ENCODE measurements around the gene PAPPA.

The PAPPA gene

DNA sequence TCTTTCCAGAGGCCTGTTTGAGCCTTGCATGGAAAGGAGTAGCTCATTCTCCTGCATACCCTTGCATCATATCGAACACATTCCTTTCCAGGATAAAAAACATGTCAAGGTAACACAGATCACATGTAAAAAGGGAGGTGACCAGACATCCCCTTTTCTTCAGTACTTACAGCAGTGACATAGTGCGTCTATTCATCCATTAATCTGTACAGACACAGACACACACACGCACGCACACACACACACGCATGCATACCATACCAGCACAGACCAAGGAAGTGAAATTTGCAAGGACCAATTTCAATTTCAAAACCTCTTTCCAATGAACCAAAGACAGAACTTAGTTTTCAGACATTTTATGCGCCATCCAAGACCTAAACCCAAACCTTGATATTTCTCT is 256.0 kb downstream of the PAPPA start:
- TF ChIP-seq, protein P1, sequence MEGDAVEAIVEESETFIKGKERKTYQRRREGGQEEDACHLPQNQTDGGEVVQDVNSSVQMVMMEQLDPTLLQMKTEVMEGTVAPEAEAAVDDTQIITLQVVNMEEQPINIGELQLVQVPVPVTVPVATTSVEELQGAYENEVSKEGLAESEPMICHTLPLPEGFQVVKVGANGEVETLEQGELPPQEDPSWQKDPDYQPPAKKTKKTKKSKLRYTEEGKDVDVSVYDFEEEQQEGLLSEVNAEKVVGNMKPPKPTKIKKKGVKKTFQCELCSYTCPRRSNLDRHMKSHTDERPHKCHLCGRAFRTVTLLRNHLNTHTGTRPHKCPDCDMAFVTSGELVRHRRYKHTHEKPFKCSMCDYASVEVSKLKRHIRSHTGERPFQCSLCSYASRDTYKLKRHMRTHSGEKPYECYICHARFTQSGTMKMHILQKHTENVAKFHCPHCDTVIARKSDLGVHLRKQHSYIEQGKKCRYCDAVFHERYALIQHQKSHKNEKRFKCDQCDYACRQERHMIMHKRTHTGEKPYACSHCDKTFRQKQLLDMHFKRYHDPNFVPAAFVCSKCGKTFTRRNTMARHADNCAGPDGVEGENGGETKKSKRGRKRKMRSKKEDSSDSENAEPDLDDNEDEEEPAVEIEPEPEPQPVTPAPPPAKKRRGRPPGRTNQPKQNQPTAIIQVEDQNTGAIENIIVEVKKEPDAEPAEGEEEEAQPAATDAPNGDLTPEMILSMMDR (IDR thresholded peaks at IDR 0.05) = no peak
- DNase-seq = no peak
- intact Hi-C loops (cut with DNase I; ENCODE audit: low total_unique reads) = no loop called here
- no peak overlapping the region for H3K27ac ChIP-seq
- no peaks in the 10 kb centered on the region for H3K9me3 ChIP-seq
- H3K27me3 ChIP-seq = no peaks in the 10 kb centered on the region
- H3K4me1 ChIP-seq = no peaks in the 10 kb centered on the region
- no peak overlapping the region for H3K4me3 ChIP-seq
- H3K36me3 ChIP-seq = no peaks in the 10 kb centered on the region

DNA sequence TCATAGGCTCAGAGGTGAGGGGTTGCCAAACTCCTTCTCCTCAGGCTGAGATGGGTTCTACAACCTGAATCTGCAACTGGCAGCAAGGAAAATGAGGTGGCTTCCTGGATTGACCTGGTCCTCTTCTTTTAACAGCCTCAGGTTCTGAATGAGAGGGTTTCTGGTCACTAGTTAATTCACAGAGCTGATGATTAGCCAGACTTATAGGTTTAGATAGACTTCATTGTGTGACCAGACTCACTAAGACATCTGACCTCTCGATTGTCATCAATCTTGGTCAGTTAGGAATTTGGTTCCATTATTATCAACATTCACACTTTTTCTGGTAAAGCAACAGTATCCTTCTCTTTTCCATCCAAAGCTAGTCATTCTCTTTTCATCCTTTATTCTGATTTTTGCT is 257.9 kb downstream of the PAPPA start:
- intact Hi-C loops (cut with DNase I; ENCODE audit: low total_unique reads) = no loop called here
- Histone ChIP-seq H3K27ac (no peak overlapping the region), H3K9me3 (no peaks in the 10 kb centered on the region), H3K4me3 (no peak overlapping the region), H3K36me3 (no peaks in the 10 kb centered on the region), H3K4me1 (no peaks in the 10 kb centered on the region), H3K27me3 (no peaks in the 10 kb centered on the region)
- DNase-seq = no peak
- TF ChIP-seq, protein P1 (IDR thresholded peaks at IDR 0.05) = no peak

DNA sequence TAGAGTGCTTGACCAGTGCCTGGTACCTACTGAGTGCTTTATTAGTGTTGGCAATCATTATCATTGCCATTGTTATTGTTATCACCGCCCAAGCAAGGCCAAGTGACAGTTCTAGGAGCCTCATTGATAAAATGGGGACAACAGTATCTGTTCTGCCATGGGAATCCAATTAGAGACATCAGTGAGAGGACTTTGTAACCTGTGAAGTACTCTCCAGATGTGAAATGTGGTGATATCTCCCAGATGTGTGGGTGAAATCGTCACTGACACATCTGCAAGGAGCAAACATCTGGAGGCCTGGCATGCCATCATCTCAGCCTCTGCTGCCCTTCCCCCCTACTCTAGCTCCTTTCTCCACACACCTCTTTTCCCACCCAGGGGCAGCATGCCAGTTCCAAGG is 260.8 kb downstream of the PAPPA start:
- intact Hi-C loops (cut with DNase I; ENCODE audit: low total_unique reads) = no loop called here
- H3K9me3 ChIP-seq = no peaks in the 10 kb centered on the region
- no peak overlapping the region for H3K27ac ChIP-seq
- no peak overlapping the region for H3K4me3 ChIP-seq
- DNase-seq = no peak
- H3K36me3 ChIP-seq = no peaks in the 10 kb centered on the region
- TF ChIP-seq, protein P1 (IDR thresholded peaks at IDR 0.05) = no peak
- H3K4me1 ChIP-seq = no peaks in the 10 kb centered on the region
- no peaks in the 10 kb centered on the region for H3K27me3 ChIP-seq

DNA sequence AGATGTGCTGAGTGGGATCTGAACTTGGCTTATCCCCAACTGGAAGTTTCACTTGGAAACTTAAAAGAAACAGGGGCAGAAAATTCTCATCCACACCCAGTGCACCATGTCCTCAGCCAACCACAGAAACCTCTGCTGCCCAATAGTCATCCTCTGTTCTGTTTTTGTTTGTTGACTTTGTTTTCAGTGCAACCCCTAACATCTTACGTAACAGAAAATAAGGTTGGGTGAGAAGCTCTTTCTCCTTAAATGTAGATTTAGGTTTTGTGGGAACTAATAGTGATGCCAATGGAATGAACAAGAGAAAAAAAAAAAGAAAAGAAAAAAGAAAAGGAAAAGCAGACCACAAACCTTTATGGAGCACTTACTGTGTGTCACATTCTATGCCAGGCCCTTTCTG is 262.8 kb downstream of the PAPPA start:
- intact Hi-C loops (cut with DNase I; ENCODE audit: low total_unique reads) = no loop called here
- H3K36me3 ChIP-seq = no peaks in the 10 kb centered on the region
- DNase-seq = no peak
- no peaks in the 10 kb centered on the region for H3K4me1 ChIP-seq
- no peaks in the 10 kb centered on the region for H3K9me3 ChIP-seq
- H3K27ac ChIP-seq = no peak overlapping the region
- H3K4me3 ChIP-seq = no peak overlapping the region
- H3K27me3 ChIP-seq = no peaks in the 10 kb centered on the region
- TF ChIP-seq, protein P1 (IDR thresholded peaks at IDR 0.05) = no peak

DNA sequence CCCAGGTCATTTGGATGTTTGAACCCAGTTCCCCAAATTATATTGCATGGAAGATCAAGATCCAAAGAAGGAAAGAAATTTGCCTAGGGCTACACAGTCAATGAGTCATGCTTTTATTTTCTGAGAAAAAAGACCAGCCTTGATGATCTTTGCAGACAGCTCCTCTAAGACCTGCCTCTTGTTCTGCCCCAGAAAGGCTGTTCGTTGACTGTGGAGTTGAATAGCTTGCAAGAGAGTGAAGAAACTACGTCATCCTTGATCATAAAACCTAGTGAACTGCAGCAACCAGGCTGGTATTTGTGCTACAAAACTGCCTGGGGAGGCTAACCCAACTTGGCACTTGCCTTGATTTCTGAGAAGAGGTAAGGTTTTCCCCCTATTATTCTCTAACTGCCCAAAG is 263.9 kb downstream of the PAPPA start:
- no peak overlapping the region for H3K4me3 ChIP-seq
- intact Hi-C loops (cut with DNase I; ENCODE audit: low total_unique reads) = no loop called here
- no peak overlapping the region for H3K27ac ChIP-seq
- no peaks in the 10 kb centered on the region for H3K36me3 ChIP-seq
- no peak for DNase-seq
- H3K9me3 ChIP-seq = no peaks in the 10 kb centered on the region
- H3K4me1 ChIP-seq = no peaks in the 10 kb centered on the region
- TF ChIP-seq, protein P1 (IDR thresholded peaks at IDR 0.05) = no peak
- no peaks in the 10 kb centered on the region for H3K27me3 ChIP-seq

DNA sequence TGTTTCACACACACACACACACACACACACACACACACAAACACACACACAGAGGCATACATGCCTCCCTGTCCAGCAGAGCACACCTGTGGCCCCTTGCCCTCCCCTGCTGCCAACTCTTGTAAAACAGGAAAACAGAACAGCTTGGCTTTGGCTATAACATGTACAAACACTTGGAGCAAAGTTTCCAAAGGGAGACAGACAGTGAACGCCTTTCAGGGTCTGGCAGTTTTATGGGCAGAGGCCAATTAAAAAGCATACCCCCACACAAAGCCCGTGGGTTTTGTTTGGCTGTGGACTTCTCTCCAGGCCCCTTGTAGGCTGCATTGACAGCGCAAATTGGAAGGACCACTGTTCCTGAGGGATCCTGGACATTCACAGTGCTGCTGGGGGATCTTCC is 265.6 kb downstream of the PAPPA start:
- no peaks in the 10 kb centered on the region for H3K4me1 ChIP-seq
- H3K4me3 ChIP-seq = no peak overlapping the region
- H3K27me3 ChIP-seq = no peaks in the 10 kb centered on the region
- no peak overlapping the region for H3K27ac ChIP-seq
- intact Hi-C loops (cut with DNase I; ENCODE audit: low total_unique reads) = no loop called here
- DNase-seq = no peak
- TF ChIP-seq, protein P1 (IDR thresholded peaks at IDR 0.05) = no peak
- no peaks in the 10 kb centered on the region for H3K36me3 ChIP-seq
- H3K9me3 ChIP-seq = no peaks in the 10 kb centered on the region
